Hepatic stellate cell (primary cell): ENCODE data around the gene USP34.
"Not testable (repeated sequence)": the region's sequence is repeated elsewhere in the genome, so short reads cannot be mapped to it uniquely, and the experiment has no call there.

Experiments
- DNase-seq: peaks from one replicate; pipeline ENCODE4 v3.0.0; 2011; ENCODE audit warnings: low spot score

USP34 gene

DNA sequence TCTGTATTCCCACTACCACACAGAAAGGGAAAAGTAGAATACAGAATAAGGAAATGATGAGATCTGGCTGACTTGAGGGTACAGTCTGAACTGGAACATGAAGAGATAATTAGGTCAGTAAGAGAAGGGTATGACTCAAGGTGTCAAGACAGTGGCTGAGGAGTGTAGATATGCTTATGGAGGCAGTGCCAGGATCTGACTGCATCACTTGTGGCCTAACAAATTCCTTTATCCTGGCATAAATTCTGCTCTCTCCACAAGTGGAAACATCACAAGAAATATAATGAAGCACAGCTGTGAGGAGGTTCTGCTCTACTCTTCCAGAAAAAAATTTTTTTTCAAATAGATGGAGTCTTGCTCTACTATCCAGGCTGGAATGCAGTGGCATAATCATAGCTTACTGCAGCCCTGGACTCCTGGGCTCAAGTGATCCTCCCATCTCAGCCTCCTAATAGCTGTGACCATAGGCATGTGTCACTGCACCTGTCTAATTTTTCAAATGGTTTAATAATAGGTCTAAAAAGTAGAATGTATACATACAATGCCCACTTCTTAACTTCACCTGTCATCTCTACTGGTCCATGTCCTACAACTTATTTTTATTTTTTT, 223.6 kb downstream of the USP34 start:
- no peak for DNase-seq

DNA sequence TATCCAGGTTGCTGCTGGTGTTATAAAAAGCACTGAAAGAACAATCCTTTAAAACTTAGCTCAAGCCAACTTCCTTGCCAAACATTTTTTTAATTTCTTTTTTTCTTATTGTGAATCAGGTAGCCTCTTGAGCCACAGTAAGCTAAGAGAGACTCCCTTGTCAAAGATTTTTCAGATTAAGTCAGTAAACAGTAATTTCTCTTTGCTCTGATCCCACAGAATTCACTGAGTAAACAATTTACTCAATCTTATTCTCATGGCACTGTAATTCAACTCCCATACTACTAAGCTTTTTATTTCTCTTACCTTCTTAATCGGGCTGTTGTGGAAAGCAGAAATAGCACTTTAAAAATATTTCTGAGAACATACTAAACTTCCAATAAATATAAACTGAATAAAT, 226.2 kb downstream of the USP34 start:
- DNase-seq, result no peak

DNA sequence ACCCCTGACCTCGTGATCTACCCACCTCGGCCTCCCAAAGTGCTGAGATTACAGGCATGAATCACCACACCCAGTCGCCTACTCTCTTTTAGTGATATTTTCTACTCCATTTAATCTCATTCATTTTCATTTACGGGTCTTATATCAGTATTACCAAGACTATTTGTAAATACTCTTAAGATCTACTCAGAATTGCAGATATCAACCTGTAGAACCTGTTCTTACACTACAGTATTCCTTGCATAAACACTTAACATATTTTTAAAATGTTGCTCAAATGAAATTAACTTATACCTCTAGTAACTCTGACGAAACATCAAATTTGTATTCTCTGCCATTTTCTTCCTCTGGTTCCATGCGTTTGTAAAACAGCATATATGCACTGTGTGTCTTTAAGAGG, 229.6 kb downstream of the USP34 start:
- no peak for DNase-seq

- DNase-seq, result no peak
These were observed 232.5 kb downstream of the USP34 start for GRCh38 chr2:61238219-61239012.

- DNase-seq, result no peak
These were observed 235.2 kb downstream of the USP34 start for GRCh38 chr2:61235716-61236115.

- no peak for DNase-seq
These were observed 237.3 kb downstream of the USP34 start for GRCh38 chr2:61233581-61233980.

DNA sequence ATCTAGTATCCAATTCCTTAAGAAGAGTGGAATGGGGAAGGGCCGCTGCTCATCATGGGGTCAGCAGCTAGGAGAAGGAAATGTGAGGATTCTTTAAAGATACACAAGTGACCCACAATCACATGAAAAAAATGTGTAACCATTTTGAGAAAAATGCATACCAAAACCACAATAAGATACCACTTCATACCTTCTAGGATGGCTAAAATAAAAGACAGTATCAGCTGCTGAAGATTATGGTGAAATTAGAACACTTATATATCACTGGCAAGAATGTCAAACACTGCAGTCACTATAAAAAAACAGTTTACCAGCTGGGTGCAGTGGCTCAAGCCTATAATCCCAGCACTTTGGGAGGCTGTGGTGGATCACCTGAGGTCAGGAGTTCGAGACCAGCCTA, 241.0 kb downstream of the USP34 start:
- DNase-seq, result no peak

- DNase-seq, result no peak
These were observed 248.3 kb downstream of the USP34 start for GRCh38 chr2:61222567-61222966.

DNA sequence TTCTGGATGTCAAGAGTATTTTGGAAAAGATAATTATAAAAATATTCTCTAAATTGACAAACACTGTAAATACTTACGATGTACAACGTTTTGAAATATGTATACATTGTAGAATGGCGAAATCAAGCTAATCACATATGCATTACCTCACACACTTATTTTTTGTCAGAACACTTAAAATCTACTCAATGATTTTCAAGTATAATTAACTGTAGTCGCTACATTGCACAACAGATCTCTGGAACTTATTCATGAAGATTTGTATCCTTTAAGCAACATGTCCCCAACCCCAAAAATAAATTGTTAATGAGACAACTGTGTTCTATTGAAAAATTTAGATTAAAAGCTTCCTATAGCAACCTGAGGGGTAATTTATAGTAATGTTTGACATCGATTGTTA, 249.1 kb downstream of the USP34 start:
- no peak for DNase-seq

- DNase-seq, result peak; percentile 28
These were observed 250.1 kb downstream of the USP34 start for GRCh38 chr2:61220768-61221167.

DNA sequence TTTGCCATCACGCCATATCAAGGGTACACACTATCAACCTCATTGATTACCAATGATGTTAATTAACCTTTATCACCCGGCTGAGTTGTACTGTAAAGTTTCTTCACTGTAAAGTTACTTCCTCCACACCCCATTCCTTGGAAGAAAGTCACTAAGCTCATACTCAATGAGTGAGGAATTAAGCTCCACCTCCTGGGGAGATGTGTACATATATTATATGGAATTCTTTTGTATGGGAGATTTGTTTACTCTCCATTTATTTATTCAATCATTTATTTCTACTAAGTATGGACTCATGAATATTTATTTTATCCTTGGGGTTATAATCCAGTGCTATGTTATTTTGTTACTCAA, 252.1 kb downstream of the USP34 start:
- no peak for DNase-seq

DNA sequence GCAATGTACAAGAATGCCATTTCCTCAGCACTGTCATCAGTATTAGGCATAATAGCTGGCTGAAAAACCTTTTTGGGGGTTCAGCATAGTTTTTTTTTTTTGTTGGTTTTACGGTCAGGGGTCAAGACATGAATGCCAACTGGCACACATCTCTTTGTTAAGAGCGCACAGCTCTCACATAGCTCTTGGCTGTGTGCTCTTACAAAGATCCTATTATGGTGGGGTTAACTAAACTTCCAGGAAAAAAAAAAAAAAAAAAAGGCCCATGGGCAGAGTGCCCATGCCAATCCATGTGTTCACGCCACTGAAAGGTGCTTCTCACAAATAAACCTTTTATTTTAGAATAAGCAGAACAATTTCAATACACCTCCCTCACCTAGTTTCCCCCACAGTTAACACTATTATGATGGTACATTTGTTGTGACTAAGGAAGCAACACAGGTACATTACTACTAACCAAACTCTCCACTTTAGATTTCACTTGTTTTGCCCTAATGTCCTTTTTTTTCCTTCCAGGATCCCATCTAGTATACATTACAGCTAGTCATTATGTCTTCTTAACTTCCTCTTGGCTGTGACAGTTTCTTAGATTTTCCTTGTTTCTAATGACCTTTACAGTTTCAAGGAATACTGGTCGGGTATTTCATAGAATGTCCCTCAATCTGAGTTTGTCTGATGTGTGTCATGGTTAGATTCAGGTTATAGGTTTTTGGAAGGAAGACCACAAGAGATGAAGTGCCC, 252.6 kb downstream of the USP34 start:
- no peak for DNase-seq

DNA sequence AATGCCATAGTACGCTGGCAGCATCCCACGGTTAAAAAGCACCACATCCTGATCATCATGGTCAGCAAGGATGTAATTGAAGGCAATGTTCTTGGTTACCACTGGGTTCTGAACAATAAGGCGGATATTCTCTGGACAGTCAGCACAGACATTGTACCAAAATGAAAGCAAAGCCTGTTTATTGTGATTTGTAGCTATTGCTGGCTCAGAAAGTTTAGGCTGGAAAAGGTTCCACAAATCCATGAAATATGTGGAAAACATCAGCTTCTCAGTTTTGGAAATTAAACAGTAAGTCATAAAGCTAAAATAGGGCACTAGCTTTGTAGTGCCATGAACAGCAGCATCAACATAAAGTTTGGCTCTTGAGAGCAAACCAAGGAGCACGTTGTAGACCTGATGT, 256.7 kb downstream of the USP34 start:
- no peak for DNase-seq

GRCh38 chr2:61210332-61210981, 260.4 kb downstream of the USP34 start:
- DNase-seq, result peak; percentile 19

- no peak for DNase-seq
These were observed 265.8 kb downstream of the USP34 start for GRCh38 chr2:61205132-61205531.

GRCh38 chr2:61196671-61197070, 274.2 kb downstream of the USP34 start:
- no peak for DNase-seq

DNA sequence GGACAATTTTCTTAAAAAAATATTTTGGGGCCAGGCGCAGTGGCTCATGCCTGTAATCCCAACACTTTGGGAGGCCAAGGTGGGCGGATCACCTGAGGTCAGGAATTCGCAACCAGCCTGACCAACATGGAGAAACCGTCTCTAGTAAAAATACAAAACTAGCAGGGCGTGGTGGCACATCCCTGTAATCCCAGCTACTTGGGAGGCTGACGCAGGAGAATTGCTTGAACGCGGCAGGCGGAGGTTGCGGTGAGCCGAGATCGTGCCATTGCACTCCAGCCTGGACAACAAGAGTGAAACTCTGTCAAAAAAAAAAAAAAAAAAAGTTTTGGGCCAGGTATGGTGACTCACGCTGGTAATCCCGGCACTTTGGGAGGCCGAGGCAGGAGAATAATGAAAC, 276.2 kb downstream of the USP34 start:
- not testable (repeated sequence) for DNase-seq

DNA sequence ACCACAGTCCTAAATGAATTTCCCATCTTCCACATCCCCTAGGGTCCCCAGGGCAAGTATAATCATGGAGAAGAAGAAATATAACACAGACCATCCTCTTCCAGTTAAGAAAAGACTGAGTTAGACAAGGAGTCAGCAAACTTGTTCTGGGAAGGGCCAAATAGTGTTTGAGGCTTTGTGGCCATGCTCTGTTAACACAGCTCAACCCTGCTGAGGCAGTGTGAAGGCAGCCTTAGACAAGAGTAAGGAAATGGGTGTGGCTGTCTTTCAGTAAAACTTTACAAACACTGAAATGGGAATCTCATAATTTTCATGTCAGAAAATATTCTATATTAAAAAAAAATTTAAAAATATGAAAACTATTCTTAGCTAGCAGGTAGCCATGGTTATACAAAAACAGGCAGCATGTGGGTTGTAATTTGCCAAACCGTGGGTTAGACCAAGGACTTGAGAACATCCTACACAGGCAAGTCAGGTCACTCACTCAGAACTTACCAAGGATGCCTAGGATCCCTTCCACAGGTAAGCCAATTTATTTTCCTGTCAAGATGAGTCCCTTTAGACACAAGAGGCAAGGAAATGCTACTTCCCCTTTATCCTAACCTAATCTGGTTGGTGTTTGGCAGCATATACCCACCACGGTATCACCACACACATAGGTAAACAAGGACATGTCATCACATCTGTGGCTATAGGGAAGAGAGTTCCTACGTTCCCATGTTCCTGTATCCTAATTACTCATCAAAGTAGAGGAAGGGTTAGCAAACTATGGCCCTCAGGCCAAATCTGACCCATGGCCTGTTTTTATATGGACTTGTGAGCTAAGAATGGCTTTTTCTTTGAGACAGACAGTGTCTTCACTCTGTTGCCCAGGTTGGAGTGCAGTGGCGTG, 277.0 kb downstream of the USP34 start:
- no peak for DNase-seq

- no peak for DNase-seq
These were observed 283.8 kb downstream of the USP34 start for GRCh38 chr2:61187085-61187484.

DNA sequence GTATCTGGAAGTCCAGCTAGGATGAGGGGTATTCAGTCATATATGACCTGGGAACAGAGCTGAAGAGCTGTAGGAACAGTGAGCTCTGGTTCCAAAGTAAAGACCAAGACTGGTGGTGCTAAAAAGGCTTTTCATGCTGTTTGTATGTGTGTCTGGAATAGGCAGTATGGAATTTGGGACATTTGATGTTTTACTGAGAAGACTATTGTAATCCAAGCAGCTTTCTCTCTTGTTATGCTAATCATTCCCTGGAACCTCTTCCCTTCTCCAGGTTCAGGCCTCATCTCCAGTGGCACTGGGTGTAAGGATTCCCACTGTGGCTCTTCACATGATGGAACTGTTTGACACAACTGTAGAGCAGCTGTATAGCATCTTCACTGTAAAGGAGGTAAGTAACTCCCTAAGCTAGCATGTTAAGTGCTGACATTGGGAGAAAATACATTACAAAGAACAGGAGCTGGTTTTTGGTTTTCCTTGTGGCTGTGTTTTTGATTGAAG, 285.6 kb downstream of the USP34 start:
- no peak for DNase-seq

DNA sequence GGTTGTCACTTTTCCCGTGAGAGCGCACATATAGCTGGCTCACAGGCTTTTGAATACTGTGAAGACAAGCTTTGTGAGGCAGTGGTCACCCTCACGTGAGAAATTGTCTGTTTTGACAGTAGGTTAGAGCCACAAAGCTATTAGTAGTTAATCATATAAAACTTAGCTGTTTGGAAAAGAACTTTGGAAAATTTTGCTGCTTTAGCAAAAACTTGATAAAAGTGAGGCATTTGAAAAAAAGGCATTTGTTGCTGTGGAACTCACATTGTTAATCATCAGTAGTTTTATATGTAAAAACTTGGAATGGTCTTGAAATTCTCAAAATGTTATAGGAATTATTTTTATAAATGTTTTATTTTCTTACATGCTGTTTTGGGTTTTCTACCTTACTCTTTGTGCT, 286.6 kb downstream of the USP34 start:
- no peak for DNase-seq

DNA sequence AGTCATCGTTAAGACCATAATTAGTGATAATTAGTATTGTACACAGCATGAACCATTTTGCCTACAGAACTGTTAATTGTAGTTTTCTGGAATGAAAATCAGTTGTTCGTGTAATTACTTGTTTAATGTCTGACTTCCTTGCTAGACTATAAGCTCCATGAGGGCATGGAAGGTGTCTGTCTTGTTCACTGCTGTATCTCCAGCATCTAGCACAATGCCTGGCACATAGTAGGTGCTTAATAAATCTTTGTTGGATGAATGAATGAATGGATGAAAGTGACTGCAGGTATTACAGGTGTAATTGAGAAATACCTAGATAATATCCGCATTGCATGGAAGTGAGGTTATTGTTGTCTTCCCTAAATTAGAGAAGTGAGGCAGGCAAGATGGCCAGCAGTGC, 287.1 kb downstream of the USP34 start:
- DNase-seq, result no peak
